PFSK-1 (cell line): Measurements from ENCODE around the gene LIX1.

Experiments
- FOXP2 ChIP-seq: optimal IDR thresholded peaks from 2 replicates; pipeline ENCODE3; 2011; ENCODE audit warnings: borderline replicate concordance, control low read depth, inconsistent platforms; ENCODE audit not compliant: insufficient read depth; ENCODE audit errors: extremely low read length, extremely low read depth
- POLR2AphosphoS5 ChIP-seq: IDR thresholded peaks from 2 replicates; pipeline ENCODE4 v1.6.1; 2012; ENCODE audit warnings: low read depth, mild to moderate bottlenecking, control low read depth, low read length, moderate library complexity
- SIN3A ChIP-seq: IDR thresholded peaks from 2 replicates; pipeline ENCODE4 v1.6.1; 2012; ENCODE audit warnings: mild to moderate bottlenecking, low read length, moderate library complexity, borderline replicate concordance; ENCODE audit not compliant: insufficient read depth
- TAF1 ChIP-seq: IDR thresholded peaks from 2 replicates; pipeline ENCODE4 v1.6.1; 2012; ENCODE audit warnings: low read length, control low read depth, borderline replicate concordance; ENCODE audit not compliant: insufficient read depth
- TF ChIP-seq, protein P1 (sequence below), 2 experiments: IDR thresholded peaks; 2 replicates each; pipeline versions ENCODE4 v1.6.1 to v1.8.0; 2011 to 2012; ENCODE audit warnings: low read depth in 2 of 2, low read length in 2 of 2, control low read depth in 1 of 2, inconsistent platforms in 1 of 2, mild to moderate bottlenecking in 1 of 2, moderate library complexity in 1 of 2; ENCODE audit not compliant: insufficient read depth in 1 of 2

Gene LIX1

GRCh38 chr5:97046270-97046982, 96.0 kb downstream of the LIX1 start:
- TF ChIP-seq TAF1 (no peak), POLR2AphosphoS5 (no peak), FOXP2 (no peak), SIN3A (no peak)
- TF ChIP-seq, protein P1, sequence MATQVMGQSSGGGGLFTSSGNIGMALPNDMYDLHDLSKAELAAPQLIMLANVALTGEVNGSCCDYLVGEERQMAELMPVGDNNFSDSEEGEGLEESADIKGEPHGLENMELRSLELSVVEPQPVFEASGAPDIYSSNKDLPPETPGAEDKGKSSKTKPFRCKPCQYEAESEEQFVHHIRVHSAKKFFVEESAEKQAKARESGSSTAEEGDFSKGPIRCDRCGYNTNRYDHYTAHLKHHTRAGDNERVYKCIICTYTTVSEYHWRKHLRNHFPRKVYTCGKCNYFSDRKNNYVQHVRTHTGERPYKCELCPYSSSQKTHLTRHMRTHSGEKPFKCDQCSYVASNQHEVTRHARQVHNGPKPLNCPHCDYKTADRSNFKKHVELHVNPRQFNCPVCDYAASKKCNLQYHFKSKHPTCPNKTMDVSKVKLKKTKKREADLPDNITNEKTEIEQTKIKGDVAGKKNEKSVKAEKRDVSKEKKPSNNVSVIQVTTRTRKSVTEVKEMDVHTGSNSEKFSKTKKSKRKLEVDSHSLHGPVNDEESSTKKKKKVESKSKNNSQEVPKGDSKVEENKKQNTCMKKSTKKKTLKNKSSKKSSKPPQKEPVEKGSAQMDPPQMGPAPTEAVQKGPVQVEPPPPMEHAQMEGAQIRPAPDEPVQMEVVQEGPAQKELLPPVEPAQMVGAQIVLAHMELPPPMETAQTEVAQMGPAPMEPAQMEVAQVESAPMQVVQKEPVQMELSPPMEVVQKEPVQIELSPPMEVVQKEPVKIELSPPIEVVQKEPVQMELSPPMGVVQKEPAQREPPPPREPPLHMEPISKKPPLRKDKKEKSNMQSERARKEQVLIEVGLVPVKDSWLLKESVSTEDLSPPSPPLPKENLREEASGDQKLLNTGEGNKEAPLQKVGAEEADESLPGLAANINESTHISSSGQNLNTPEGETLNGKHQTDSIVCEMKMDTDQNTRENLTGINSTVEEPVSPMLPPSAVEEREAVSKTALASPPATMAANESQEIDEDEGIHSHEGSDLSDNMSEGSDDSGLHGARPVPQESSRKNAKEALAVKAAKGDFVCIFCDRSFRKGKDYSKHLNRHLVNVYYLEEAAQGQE (IDR thresholded peaks at IDR 0.05; ENCODE audit: insufficient read depth in 1 of 2, low read depth in 2 of 2, low read length in 2 of 2), result no peak

- TF ChIP-seq POLR2AphosphoS5 (no peak), SIN3A (no peak), FOXP2 (no peak), TAF1 (no peak)
- TF ChIP-seq, protein P1 (IDR thresholded peaks at IDR 0.05; ENCODE audit: insufficient read depth in 1 of 2, low read depth in 2 of 2, low read length in 2 of 2), result no peak
Measured at GRCh38 chr5:97044052-97044451, 98.4 kb downstream of the LIX1 start.

DNA sequence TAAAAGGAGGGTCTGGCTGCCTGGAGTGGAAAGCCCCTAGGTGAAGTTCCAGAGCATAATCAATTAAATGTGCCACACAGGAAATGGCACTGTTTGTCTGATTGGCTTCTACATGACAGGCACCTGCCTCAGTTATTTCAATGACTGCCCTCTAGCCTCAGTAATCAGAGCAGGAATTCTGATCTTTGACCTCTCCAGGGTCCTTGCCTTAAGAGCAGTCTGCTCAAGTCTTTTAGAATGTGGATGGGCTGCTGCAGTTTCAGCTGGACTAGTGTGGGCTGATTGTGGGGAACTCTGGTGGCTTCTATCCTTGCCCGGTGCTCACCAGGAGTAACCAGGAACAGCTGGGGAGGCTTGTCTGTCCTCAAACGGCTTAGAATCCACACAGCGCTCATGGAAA, 98.9 kb downstream of the LIX1 start:
- TF ChIP-seq SIN3A, result no peak
- TF ChIP-seq FOXP2, result no peak

DNA sequence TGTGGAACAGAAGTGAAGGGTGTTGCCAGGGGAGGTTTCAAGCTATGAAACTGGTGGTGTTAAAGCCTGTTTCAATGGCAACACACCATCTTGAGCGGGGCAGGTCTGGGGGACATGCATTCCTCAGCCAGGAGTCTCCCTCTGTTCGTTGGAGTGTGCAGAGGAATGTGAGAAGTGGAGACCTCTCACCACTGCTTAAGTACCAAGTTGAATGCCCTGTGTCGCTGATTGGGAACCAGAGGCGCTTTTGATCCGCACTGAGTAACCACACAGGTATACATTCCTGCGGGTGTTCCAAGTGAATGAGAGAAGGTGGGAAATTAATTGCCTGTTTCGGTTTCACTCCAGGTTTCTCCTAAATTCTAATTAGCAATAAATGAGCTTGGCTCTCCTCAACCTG, 99.4 kb downstream of the LIX1 start:
- TF ChIP-seq FOXP2, result no peak
- no peak for TF ChIP-seq TAF1
- no peak for TF ChIP-seq POLR2AphosphoS5
- TF ChIP-seq, protein P1 (IDR thresholded peaks at IDR 0.05; ENCODE audit: insufficient read depth in 1 of 2, low read depth in 2 of 2, low read length in 2 of 2), result no peak
- TF ChIP-seq SIN3A, result no peak
